OCI-LY3 (cell line): ENCODE measurements around the gene CEP131.

Experiments used
- CTCF ChIP-seq: fragments of 200-600, 300-600 bp; sonication (generic); IDR thresholded peaks from 2 replicates; pipeline ENCODE4 v1.5.1; 2014; ENCODE audit warnings: antibody characterized with exemption, low read length, low read depth
- EZH2phosphoT487 ChIP-seq: fragments of 200-600 bp; shearing (Covaris generic); IDR thresholded peaks from 2 replicates; pipeline ENCODE4 v1.6.1; 2018; ENCODE audit warnings: antibody characterized with exemption, mixed run types, low read depth

- TF ChIP-seq EZH2phosphoT487 (no peak), CTCF (no peak)
These were observed 73.7 kb downstream of the CEP131 start for GRCh38 chr17:81148986-81149533.
